Measurements from ENCODE around the gene RRAS2.
"Not testable (repeated sequence)": the region's sequence is repeated elsewhere in the genome, so short reads cannot be mapped to it uniquely, and the experiment has no call there.

RRAS2 gene

GRCh38 chr11:14358729-14359439 lies at the start of gene RRAS2:
TSS of gene RRAS2 (minus strand) at chr11:14359183. CDS start at chr11:14358870, 313 bp downstream.
- DNase-seq (ENCODE audit: low read depth, low spot score): peak; percentile 67

- DNase-seq (ENCODE audit: low read depth, low spot score): no peak
These were observed 49.6 kb upstream of the RRAS2 start for GRCh38 chr11:14408612-14409011.

- not testable (repeated sequence) for DNase-seq (ENCODE audit: low read depth, low spot score)
These were observed 47.1 kb upstream of the RRAS2 start for GRCh38 chr11:14406116-14406515.

- DNase-seq (ENCODE audit: low read depth, low spot score): not testable (repeated sequence)
These were observed 44.5 kb upstream of the RRAS2 start for GRCh38 chr11:14403528-14403927.

- no peak for DNase-seq (ENCODE audit: low read depth, low spot score)
These were observed 40.1 kb upstream of the RRAS2 start for GRCh38 chr11:14399087-14399486.

GRCh38 chr11:14396273-14396672 lies 37.3 kb upstream of the RRAS2 start:
- no peak for DNase-seq (ENCODE audit: low read depth, low spot score)

- no peak for DNase-seq (ENCODE audit: low read depth, low spot score)
These were observed 34.9 kb upstream of the RRAS2 start for GRCh38 chr11:14393889-14394288.

- no peak for DNase-seq (ENCODE audit: low read depth, low spot score)
These were observed 34.1 kb upstream of the RRAS2 start for GRCh38 chr11:14393129-14393528.

- no peak for DNase-seq (ENCODE audit: low read depth, low spot score)
These were observed 31.7 kb upstream of the RRAS2 start for GRCh38 chr11:14390669-14391068.

GRCh38 chr11:14388352-14388751 lies 29.4 kb upstream of the RRAS2 start:
- no peak for DNase-seq (ENCODE audit: low read depth, low spot score)

- DNase-seq (ENCODE audit: low read depth, low spot score): no peak
These were observed 28.0 kb upstream of the RRAS2 start for GRCh38 chr11:14386895-14387480.

- DNase-seq (ENCODE audit: low read depth, low spot score): no peak
These were observed 27.1 kb upstream of the RRAS2 start for GRCh38 chr11:14386081-14386480.

GRCh38 chr11:14384338-14384737 lies 25.4 kb upstream of the RRAS2 start:
- no peak for DNase-seq (ENCODE audit: low read depth, low spot score)

GRCh38 chr11:14381968-14382367 lies 23.0 kb upstream of the RRAS2 start:
- DNase-seq (ENCODE audit: low read depth, low spot score): no peak

- DNase-seq (ENCODE audit: low read depth, low spot score): no peak
These were observed 22.1 kb upstream of the RRAS2 start for GRCh38 chr11:14380947-14381561.

GRCh38 chr11:14380125-14380936 lies 21.3 kb upstream of the RRAS2 start:
- DNase-seq (ENCODE audit: low read depth, low spot score): no peak

- DNase-seq (ENCODE audit: low read depth, low spot score): no peak
These were observed 19.2 kb upstream of the RRAS2 start for GRCh38 chr11:14378171-14378570.

- DNase-seq (ENCODE audit: low read depth, low spot score): no peak
These were observed 17.9 kb upstream of the RRAS2 start for GRCh38 chr11:14376920-14377319.

GRCh38 chr11:14374922-14375830 lies 16.2 kb upstream of the RRAS2 start:
- DNase-seq (ENCODE audit: low read depth, low spot score): no peak

- no peak for DNase-seq (ENCODE audit: low read depth, low spot score)
These were observed 15.1 kb upstream of the RRAS2 start for GRCh38 chr11:14373941-14374646.

All from activated naive CD8-positive, alpha-beta T cell treated with anti-CD3 and anti-CD28 coated beads, Interleukin-2, amount 50 U/mL, for 16 hours (primary cell).